Endodermal cell (in vitro differentiated cells): ENCODE results near the gene GTSF1L. TPM values are rescaled to one million over a fixed set of nuclear protein-coding genes. Genes with fewer than 3 reads are reported as not detected.

Experiments used
- DNase-seq: peaks from one replicate; pipeline ENCODE4 v3.0.0-alpha.2; 2017
- H3K27ac ChIP-seq: 2 replicates; pipeline ENCODE4 v1.5.1; 2013; ENCODE audit warnings: mild to moderate bottlenecking, low read depth, low read length, moderate library complexity
- H3K27me3 ChIP-seq: 2 replicates; pipeline ENCODE4 v1.6.1; 2013; ENCODE audit warnings: mild to moderate bottlenecking, low read length, moderate library complexity; ENCODE audit not compliant: insufficient read depth, control insufficient read depth, poor library complexity, severe bottlenecking
- H3K36me3 ChIP-seq: 2 replicates; pipeline ENCODE4 v1.7.0; 2013; ENCODE audit warnings: mild to moderate bottlenecking, low read length, moderate library complexity; ENCODE audit not compliant: control insufficient read depth, insufficient read depth
- H3K4me1 ChIP-seq: one replicate; pipeline ENCODE4 v1.7.0; 2013; ENCODE audit warnings: low read length; ENCODE audit not compliant: control insufficient read depth, insufficient read depth
- H3K4me3 ChIP-seq: 2 replicates; pipeline ENCODE4 v1.5.1; 2013; ENCODE audit warnings: mild to moderate bottlenecking, low read length, moderate library complexity
- H3K9ac ChIP-seq: 2 replicates; pipeline ENCODE4 v1.6.1; 2013; ENCODE audit warnings: mild to moderate bottlenecking, low read length, moderate library complexity; ENCODE audit not compliant: poor library complexity, severe bottlenecking; ENCODE audit errors: extremely low read depth
- H3K9me3 ChIP-seq: 2 replicates; pipeline ENCODE4 v1.6.1; 2013; ENCODE audit warnings: mild to moderate bottlenecking, low read length, moderate library complexity; ENCODE audit not compliant: control insufficient read depth
- H3K27ac Mint-ChIP-seq: 2 replicates; pipeline ENCODE4 v1.8.0; 2020; ENCODE audit warnings: mixed read lengths
- H3K27me3 Mint-ChIP-seq: 2 replicates; pipeline ENCODE4 v1.8.0; 2021; ENCODE audit warnings: mild to moderate bottlenecking, mixed read lengths; ENCODE audit not compliant: insufficient read depth
- H3K36me3 Mint-ChIP-seq: 2 replicates; pipeline ENCODE4 v1.8.0; 2020; ENCODE audit warnings: low read depth, mixed read lengths
- H3K4me1 Mint-ChIP-seq: 2 replicates; pipeline ENCODE4 v1.8.0; 2020; ENCODE audit warnings: mixed read lengths
- H3K4me3 Mint-ChIP-seq: 2 replicates; pipeline ENCODE4 v1.8.0; 2020; ENCODE audit warnings: mild to moderate bottlenecking, moderate library complexity, mixed read lengths
- H3K9me3 Mint-ChIP-seq: 2 replicates; pipeline ENCODE4 v1.8.0; 2020; ENCODE audit warnings: mild to moderate bottlenecking, mixed read lengths
- WGBS, 2 experiments: methylation state at CpG; one replicate each; pipeline versions ENCODE4 v1.1.5 to v1.1.7; 2013; ENCODE audit warnings: missing lambda C conversion rate in 2 of 2, mixed read lengths in 1 of 2; ENCODE audit not compliant: insufficient coverage in 1 of 2, insufficient read length in 1 of 2; 5-methylcytosine and 5-hydroxymethylcytosine counted together
- total RNA-seq, 2 donors: library from RNA; stranded (reverse); fragmentation: NEBNext Ultra II Directional in 1 of 2; extraction: Animal tissue kit (Norgen Biotek cat#: 25700) in 1 of 2; gene quantifications; 2 replicates in 1 of 2; 3 replicates in 1 of 2; pipeline ENCODE4 v1.2.1, GENCODE V29; 2021
- TF ChIP-seq, protein P1 (sequence below): fragments of 200-600 bp; sonication (generic); conservative IDR thresholded peaks from 2 replicates; pipeline ENCODE4 v1.5.0; 2021; ENCODE audit warnings: antibody characterized with exemption, mild to moderate bottlenecking

Gene GTSF1L
- total RNA-seq, 2 donors from 2014 or later, result not detected

DNA sequence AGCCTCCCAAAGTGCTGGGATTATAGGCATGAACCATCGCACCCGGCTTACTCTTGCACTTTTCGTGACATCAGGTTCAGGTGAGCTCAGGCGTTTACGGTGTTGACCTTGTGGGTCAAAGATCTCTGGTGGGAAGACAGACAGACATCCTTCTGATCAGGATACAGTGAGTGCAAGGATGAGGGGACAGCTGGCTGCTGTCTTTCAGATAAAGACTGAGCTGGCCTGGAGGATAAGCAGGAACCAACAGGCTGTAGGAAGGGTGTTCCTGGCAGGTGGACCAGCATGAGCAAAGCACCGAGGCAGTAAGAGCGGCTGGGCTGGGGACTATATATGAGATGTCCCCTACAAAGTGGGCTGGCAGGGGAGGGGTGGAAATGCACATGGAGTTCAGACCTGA lies 11.1 kb upstream of the GTSF1L start:
- Histone ChIP-seq H3K9ac (no peak overlapping the region), H3K36me3 (no peaks in the 10 kb centered on the region), H3K27ac (no peak overlapping the region), H3K9me3 (no peaks in the 10 kb centered on the region), H3K27me3 (no peaks in the 10 kb centered on the region), H3K4me3 (no peak overlapping the region), H3K4me1 (peaks cover 6% of the 10 kb centered on the region)
- Mint-ChIP-seq H3K27ac (no peak overlapping the region), H3K27me3 (no peaks in the 10 kb centered on the region), H3K4me1 (peaks cover 36% of the 10 kb centered on the region), H3K9me3 (no peaks in the 10 kb centered on the region), H3K4me3 (no peak overlapping the region), H3K36me3 (no peaks in the 10 kb centered on the region)
- no peak for DNase-seq
- TF ChIP-seq, protein P1, sequence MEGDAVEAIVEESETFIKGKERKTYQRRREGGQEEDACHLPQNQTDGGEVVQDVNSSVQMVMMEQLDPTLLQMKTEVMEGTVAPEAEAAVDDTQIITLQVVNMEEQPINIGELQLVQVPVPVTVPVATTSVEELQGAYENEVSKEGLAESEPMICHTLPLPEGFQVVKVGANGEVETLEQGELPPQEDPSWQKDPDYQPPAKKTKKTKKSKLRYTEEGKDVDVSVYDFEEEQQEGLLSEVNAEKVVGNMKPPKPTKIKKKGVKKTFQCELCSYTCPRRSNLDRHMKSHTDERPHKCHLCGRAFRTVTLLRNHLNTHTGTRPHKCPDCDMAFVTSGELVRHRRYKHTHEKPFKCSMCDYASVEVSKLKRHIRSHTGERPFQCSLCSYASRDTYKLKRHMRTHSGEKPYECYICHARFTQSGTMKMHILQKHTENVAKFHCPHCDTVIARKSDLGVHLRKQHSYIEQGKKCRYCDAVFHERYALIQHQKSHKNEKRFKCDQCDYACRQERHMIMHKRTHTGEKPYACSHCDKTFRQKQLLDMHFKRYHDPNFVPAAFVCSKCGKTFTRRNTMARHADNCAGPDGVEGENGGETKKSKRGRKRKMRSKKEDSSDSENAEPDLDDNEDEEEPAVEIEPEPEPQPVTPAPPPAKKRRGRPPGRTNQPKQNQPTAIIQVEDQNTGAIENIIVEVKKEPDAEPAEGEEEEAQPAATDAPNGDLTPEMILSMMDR, result no peak
- WGBS, 2 experiments, result 94 to 98% methylated on average over 7 of the region's 7 CpGs

DNA sequence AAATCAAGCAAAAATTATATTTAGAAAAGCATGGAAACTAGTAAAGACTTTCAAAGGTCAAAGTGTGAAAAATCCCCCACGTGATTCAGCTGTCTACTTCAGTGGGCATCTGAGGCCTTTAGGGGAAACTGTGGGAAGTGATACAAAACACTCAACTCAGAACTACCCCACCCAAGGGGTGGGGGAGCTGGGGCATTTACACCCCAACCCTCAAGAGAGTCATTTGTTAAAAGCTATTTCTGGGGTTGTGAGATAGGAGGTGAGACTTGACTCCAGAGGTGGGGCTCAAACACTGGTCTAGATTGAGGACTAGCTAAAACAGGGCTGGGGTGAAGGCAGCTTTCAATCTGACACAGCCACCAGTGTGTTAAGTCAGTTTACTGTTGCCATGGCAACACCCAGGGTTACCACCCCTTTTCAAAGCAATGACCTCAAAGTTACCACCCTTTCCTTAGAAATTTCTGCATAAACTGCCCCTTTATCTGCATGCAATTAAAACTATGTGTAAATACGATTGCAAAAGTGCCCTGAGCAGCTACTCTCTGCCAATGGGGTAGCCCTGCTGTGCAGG lies 9.9 kb upstream of the GTSF1L start:
- no peak overlapping the region for H3K27ac ChIP-seq
- Mint-ChIP-seq H3K36me3 (no peaks in the 10 kb centered on the region), H3K4me1 (peaks cover 48% of the 10 kb centered on the region), H3K9me3 (no peaks in the 10 kb centered on the region), H3K27me3 (no peaks in the 10 kb centered on the region), H3K27ac (peak overlapping the region; percentile 5), H3K4me3 (no peak overlapping the region)
- peaks cover 12% of the 10 kb centered on the region for H3K4me1 ChIP-seq
- WGBS, 2 experiments, result 74 to 80% methylated on average over 2 of the region's 2 CpGs
- H3K9me3 ChIP-seq, result no peaks in the 10 kb centered on the region
- DNase-seq, result peak; percentile 69
- H3K27me3 ChIP-seq, result no peaks in the 10 kb centered on the region
- no peak overlapping the region for H3K4me3 ChIP-seq
- TF ChIP-seq, protein P1, result no peak
- H3K36me3 ChIP-seq, result no peaks in the 10 kb centered on the region
- H3K9ac ChIP-seq, result no peak overlapping the region

DNA sequence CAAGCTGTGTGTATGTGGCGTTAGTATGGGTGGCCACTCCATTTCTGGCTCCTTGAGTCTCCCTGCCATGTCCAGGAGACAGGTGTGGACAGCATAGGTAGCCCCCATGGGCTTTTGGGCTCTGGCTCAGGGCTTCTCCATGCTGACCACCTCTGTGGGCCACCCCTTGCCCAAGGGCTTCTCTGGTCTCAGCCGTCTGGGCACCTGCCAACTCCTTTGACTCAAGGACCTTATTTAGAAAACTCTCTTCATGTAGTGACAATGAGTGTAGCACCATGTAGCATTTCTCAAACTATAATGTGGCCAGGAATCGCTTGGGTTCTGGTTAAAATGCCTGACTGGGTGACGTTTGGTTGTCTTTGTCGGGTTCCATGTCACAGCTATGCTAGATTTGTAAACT lies 5.1 kb upstream of the GTSF1L start:
- TF ChIP-seq, protein P1, result no peak
- no peak overlapping the region for H3K4me3 ChIP-seq
- no peaks in the 10 kb centered on the region for H3K27me3 ChIP-seq
- Mint-ChIP-seq H3K27me3 (peaks cover 2% of the 10 kb centered on the region), H3K4me3 (no peak overlapping the region), H3K27ac (peak overlapping the region; percentile 50), H3K36me3 (no peaks in the 10 kb centered on the region), H3K9me3 (peaks cover 2% of the 10 kb centered on the region), H3K4me1 (peaks cover 35% of the 10 kb centered on the region)
- H3K9me3 ChIP-seq, result no peaks in the 10 kb centered on the region
- no peak overlapping the region for H3K9ac ChIP-seq
- H3K27ac ChIP-seq, result no peak overlapping the region
- DNase-seq, result no peak
- no peaks in the 10 kb centered on the region for H3K36me3 ChIP-seq
- peaks cover 12% of the 10 kb centered on the region for H3K4me1 ChIP-seq
- WGBS, 2 experiments, result 85 to 97% methylated on average over 4 to 5 of the region's 5 CpGs
